C4-2B (cell line): ENCODE data around the gene EEF2K.
A peak's percentile ranks its signal among the peaks of the same experiment; 100 is the strongest.

Experiments used
- H3K27ac ChIP-seq: fragments of 450-650 bp; 2 replicates; pipeline ENCODE4 v1.5.1; 2017
- CTCF ChIP-seq: fragments of 450-650 bp; conservative IDR thresholded peaks from 2 replicates; pipeline ENCODE4 v1.5.1; 2017; ENCODE audit warnings: mild to moderate bottlenecking
- ZFX ChIP-seq: fragments of 450-650 bp; IDR thresholded peaks from 2 replicates; pipeline ENCODE4 v1.6.1; 2017

The EEF2K gene

DNA sequence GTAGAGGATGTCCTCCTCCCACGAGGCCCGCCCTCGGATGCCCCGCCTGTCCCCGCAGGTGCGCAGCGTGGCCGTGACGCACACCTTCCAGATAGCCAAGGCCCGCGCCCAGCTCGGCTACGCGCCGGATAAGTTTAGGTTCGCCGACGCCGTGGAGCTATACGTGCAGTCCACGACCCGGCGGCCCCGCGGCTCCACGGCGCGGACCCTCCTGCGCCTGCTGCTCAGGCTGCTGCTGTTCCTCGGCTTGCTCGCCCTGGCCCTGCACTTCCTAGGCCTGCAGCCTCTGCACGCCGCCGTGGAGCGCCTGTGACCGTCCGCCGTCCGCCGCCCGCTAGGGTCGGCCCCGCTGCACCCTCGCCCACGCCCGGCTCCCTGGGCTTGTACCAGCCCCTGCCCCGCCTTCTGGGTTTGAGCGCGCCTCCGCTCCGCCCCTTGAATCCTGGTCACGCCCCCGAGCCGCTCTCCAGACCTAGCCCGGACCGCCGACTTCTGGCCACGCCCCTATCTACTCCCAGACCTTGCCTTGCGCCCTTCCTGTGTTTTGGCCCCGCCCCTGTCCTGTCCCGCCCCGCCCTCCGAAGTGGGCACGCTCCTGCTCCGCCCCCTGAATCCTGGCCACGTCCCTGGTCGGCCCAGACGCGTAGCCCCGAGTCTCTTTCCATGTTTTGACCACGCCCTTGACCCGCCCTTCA lies 15.8 kb upstream of the EEF2K start:
- peak overlapping the region; percentile 71 for H3K27ac ChIP-seq
- no peak for TF ChIP-seq CTCF
- no peak for TF ChIP-seq ZFX

DNA sequence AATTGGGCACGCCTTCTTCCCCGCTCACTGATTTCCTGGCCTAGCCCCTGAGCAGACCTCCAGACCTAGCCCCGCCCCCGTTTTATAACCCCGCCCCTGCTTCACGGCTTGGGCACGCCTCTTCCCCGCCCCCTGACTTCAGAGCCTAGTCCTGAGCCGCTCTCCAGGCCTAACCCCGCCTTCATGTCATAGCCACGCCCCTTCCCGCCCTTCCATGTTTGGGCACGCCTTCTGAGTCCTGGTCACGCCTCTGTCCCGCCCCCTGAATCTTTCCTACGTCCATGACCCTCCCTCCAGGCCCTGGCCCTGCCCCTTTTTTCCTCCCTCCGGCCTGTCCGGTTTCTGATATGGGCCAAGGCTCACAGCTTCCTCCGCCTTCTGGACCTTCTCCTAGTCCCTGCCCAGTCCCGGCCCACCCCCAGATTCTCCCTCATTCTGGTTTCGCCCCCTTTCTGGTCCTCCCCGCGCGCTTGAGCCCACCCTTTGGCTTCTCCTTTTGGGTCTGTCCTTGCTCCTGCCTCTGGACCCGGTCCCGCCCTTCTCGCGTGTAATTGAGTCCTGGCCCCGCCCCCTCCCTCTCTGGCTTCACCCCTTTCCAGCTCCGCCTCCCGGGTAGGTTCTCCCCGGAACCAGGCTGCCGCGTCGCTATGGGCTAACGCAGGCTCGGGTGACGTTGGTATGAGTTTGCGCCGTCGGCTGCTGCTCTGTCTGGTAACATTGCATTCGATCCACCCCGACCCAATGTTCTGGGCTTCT lies 15.1 kb upstream of the EEF2K start:
- TF ChIP-seq ZFX: no peak
- no peak for TF ChIP-seq CTCF
- peak overlapping the region; percentile 62 for H3K27ac ChIP-seq

GRCh38 chr16:22191532-22192260 lies 14.4 kb upstream of the EEF2K start:
- TF ChIP-seq ZFX (no peak), CTCF (no peak)

GRCh38 chr16:22192261-22193062 lies 13.6 kb upstream of the EEF2K start:
- H3K27ac ChIP-seq: no peak overlapping the region
- no peak for TF ChIP-seq CTCF
- TF ChIP-seq ZFX: no peak

More at GRCh38 chr16:22191532-22192260, 14.4 kb upstream of the EEF2K start:
- H3K27ac ChIP-seq: peak overlapping the region; percentile 62

GRCh38 chr16:22193063-22193411 lies 13.0 kb upstream of the EEF2K start:
- no peak overlapping the region for H3K27ac ChIP-seq
- TF ChIP-seq ZFX (no peak), CTCF (no peak)

GRCh38 chr16:22194707-22195444 lies 11.2 kb upstream of the EEF2K start:
- TF ChIP-seq ZFX (no peak), CTCF (no peak)
- no peak overlapping the region for H3K27ac ChIP-seq
